GM20431 (cell line): ENCODE data around the gene SLC35B2.

Experiments
- in situ Hi-C: fragments of 300-500 bp; cut with MseI, MboI; formaldehyde crosslinking; loops from one replicate; pipeline ENCODE4 v1.15.0; 2020; ENCODE audit warnings: low sequenced_read_pairs; ENCODE audit not compliant: unreplicated experiment

Gene SLC35B2

GRCh38 chr6:44257753-44258324, 511 bp upstream of the SLC35B2 start:
- in situ Hi-C loops = no loop called here

- in situ Hi-C loops = no loop called here
Observed at GRCh38 chr6:44256775-44257024, 628 bp downstream of the SLC35B2 start.

- in situ Hi-C loops = no loop called here
Observed at GRCh38 chr6:44255871-44256774, 1.2 kb downstream of the SLC35B2 start.

- in situ Hi-C loops = no loop called here
Observed at GRCh38 chr6:44255105-44255808, 2.1 kb downstream of the SLC35B2 start.

- in situ Hi-C loops = no loop called here
Observed at GRCh38 chr6:44254191-44255104, 2.9 kb downstream of the SLC35B2 start.

GRCh38 chr6:44253307-44254101, 3.8 kb downstream of the SLC35B2 start:
- in situ Hi-C loops = no loop called here

GRCh38 chr6:44251576-44252524, 5.5 kb downstream of the SLC35B2 start:
- in situ Hi-C loops = no loop called here

DNA sequence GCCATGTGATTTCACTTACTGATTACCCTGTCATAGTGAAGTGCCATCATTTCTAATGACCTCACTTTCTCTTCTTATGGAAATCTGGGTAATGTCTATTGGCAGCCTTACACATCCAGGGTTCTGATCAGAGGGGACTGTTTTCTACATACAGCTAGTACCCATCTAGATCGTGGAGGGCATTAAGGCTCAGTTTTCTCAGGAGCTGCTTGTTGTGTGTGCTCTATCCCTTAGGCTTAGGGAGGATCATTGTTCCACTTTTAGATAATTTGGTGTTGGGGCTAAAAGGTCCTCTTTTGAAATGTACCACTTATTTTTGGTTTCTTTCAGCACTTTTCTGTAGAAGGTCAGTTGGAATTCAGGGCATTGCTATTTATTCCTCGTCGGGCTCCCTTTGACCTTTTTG, 6.6 kb downstream of the SLC35B2 start:
- in situ Hi-C loops = no loop called here

DNA sequence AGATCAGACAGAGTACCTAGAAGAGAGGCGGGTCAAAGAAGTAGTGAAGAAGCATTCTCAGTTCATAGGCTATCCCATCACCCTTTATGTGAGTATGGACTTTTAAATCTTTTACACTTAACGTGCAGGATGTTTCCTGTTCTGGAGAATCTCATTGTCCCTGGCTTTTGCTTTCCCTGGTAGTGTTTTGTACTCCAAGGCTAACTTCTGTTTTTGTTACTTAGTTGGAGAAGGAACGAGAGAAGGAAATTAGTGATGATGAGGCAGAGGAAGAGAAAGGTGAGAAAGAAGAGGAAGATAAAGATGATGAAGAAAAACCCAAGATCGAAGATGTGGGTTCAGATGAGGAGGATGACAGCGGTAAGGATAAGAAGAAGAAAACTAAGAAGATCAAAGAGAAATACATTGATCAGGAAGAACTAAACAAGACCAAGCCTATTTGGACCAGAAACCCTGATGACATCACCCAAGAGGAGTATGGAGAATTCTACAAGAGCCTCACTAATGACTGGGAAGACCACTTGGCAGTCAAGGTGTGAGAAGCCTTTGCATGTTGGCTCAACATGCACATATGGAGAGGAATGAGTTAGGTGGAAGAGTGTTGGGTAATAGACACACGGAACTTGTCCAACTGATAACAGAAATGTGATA, 7.1 kb downstream of the SLC35B2 start:
- in situ Hi-C loops = no loop called here

- in situ Hi-C loops = no loop called here
Observed at GRCh38 chr6:44249082-44249748, 8.1 kb downstream of the SLC35B2 start.

DNA sequence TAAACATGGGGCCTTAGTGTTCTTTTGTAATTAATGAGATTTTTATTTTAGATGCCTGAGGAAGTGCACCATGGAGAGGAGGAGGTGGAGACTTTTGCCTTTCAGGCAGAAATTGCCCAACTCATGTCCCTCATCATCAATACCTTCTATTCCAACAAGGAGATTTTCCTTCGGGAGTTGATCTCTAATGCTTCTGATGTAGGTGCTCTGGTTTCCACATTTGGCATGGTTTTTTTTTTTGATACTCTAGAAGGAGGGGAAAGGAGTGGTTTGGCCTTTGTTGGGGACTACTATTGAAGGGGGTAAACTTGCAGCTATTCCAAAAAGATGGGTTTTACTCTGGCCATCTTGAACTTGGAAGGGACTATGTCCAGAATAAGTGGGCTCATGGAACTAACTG, 8.7 kb downstream of the SLC35B2 start:
- in situ Hi-C loops = no loop called here

DNA sequence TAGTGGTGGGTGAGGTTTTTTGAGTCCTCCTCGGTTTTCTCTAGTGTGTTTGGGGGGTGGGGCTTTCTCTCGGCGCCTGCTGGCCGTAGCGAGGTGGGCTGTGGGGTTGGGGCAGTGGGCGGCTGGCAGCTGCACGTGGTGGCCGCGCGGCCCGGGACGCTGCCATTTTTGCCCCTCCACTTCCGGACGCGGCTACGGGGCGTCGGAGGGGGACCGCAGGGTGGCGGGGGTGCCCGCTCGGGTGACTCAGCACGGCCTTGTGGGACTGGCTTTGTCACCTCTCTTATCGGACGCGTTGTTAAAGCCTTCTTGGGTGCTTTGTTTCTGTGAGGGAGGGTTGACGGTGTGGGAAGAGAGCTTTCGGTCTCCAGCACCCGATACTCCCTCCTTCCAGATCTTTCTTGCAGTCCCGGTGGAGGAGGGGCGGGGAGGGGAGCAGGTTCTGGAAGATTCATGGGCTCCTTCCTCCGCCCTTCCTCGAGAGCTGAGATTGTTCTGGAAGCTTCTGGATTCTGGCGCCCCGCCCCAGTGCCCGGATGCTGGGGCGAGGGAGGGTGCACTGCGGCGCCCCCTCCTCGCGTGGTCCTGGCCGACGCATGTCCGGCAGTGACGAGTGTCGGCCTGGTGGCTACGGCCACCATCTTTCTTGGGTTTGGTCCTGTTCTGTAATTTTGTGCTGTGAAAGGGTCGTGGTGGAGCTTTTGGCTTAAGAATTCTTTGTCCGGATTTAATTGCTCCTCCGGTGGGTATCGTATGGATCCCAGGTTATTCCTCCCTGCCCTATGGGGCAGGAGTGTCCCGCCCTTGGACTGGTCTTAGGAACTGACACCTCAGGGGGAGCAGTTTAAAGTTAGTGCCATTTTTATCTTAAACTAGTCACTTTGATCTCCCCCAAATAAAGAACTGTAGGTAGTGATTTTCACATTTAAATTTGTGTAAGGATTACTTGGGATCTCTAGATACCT, 9.7 kb downstream of the SLC35B2 start:
- in situ Hi-C loops = no loop called here

DNA sequence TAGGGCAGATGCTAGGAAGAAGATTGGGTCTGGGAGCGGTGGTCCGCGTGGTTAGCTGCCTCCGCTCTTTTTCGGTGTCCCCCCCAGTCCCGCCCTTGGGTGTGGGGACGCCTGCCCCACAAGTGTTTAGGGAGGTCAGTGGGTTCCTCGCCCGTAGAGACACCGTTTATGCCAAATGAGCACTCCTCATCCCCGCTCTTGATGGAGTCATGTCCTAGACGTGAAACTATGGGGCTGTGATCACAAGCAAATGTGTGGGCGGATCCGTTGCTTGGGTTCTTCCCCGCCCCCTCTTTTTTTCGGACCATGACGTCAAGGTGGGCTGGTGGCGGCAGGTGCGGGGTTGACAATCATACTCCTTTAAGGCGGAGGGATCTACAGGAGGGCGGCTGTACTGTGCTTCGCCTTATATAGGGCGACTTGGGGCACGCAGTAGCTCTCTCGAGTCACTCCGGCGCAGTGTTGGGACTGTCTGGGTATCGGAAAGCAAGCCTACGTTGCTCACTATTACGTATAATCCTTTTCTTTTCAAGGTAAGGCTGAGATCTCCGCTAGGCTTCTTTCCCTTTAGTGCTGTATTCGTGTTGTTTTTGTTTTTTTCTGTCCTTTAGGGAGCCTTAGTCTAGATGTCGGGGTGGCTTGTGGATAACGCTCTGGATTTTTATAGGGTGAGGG, 10.5 kb downstream of the SLC35B2 start, which contains the start of gene HSP90AB1:
Gene HSP90AB1, plus strand, starts transcription at position 439 of the 675 bp plus-strand sequence. CDS start 1,529 bp downstream, outside the sequence.
- in situ Hi-C loops = no loop called here

DNA sequence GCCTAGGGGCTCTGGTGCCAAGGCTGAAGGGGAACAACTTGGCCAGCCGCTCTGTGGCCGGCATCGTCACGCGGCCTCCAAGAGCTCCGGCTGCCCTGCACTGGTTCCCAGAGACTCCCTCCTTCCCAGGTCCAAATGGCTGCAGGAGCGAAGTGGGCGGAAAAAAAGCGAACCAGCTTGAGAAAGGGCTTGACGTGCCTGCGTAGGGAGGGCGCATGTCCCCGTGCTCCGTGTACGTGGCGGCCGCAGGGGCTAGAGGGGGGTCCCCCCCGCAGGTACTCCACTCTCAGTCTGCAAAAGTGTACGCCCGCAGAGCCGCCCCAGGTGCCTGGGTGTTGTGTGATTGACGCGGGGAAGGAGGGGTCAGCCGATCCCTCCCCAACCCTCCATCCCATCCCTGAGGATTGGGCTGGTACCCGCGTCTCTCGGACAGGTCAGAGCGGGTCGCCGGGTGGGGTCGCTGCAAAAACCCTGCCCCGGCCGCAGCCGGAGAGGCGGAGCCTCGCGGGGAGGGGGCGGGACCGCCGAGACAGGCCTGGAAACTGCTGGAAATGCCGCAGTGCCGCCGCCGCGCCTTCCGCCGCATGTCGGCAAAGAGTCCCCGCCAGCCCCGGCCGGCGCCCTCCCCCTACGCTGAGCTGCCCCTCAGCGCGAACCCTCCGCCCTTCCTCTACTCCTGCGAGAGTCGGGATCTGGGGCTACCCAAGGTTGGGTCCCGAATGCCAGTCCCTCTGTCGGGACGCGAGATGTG, 11.2 kb downstream of the SLC35B2 start:
- in situ Hi-C loops = no loop called here

DNA sequence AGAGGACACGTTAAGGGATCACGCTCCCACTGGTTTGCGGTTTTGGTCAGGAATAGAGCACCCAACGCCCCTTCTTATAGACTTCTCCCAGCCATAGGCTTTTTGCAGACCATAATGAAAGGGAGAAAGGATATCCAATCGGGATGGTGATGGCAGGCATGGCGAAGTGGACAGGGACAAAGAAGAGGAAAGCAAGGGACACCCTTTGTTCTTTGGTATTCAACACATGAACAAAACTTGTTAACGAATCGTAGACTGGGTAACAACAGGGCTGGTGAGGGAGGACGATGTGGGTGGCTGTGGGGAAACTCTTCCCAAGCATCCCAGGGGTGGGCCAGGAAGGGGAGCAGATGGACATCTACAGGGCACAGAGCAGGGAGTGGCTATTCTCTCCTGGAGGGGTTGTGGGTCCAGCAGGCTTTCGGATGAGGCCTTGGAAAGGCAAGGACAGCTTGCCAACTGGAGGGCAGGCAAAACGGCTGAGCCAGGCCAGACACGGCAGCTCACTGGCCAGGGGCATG, 11.9 kb downstream of the SLC35B2 start:
- in situ Hi-C loops = no loop called here
